ENCODE measurements around the gene PANX1.
A peak's percentile ranks its signal among the peaks of the same experiment; 100 is the strongest.

Gene PANX1

GRCh38 chr11:94128746-94129511 lies at the start of gene PANX1:
Gene PANX1, plus strand, starts transcription at chr11:94128841. Its CDS starts 472 bp downstream, at chr11:94129313.
- Histone ChIP-seq H2AFZ (ENCODE audit: low read depth, low read length) (peak within 1 kb of the TSS; percentile 89), H3K27ac (ENCODE audit: low read length) (peak within 1 kb of the TSS; percentile 51), H3K4me3 (ENCODE audit: low read length) (peak within 1 kb of the TSS; percentile 80), H3K9ac (ENCODE audit: low read length) (peak within 1 kb of the TSS; percentile 88), H3K36me3 (replicated peaks; ENCODE audit: low read depth, low read length) (no peaks in the 10 kb centered on the region), H4K20me1 (ENCODE audit: insufficient read depth, low read length) (peaks cover 33% of the 10 kb centered on the region), H3K27me3 (ENCODE audit: low read depth, low read length) (no peaks in the 10 kb centered on the region), H3K4me1 (ENCODE audit: low read length) (peaks cover 27% of the 10 kb centered on the region), H3K4me2 (ENCODE audit: low read length) (peak within 1 kb of the TSS; percentile 93), H3K79me2 (ENCODE audit: low read length) (peaks cover 52% of the 10 kb centered on the region), H3K9me3 (ENCODE audit: insufficient read depth, low read length) (no peaks in the 10 kb centered on the region)
- no peak for TF ChIP-seq EZH2phosphoT487 (IDR thresholded peaks at IDR 0.05; ENCODE audit: low read depth)
- no peak for TF ChIP-seq CTCF (IDR thresholded peaks at IDR 0.05; ENCODE audit: low read depth, low read length)

- Histone ChIP-seq H4K20me1 (ENCODE audit: insufficient read depth, low read length) (no peaks in the 10 kb centered on the region), H3K9ac (ENCODE audit: low read length) (no peak overlapping the region)
- TF ChIP-seq CTCF (IDR thresholded peaks at IDR 0.05; ENCODE audit: low read depth, low read length) (no peak), EZH2phosphoT487 (IDR thresholded peaks at IDR 0.05; ENCODE audit: low read depth) (no peak)
Measured at GRCh38 chr11:94084164-94084563, 44.5 kb upstream of the PANX1 start.

GRCh38 chr11:94088906-94089305 lies 39.7 kb upstream of the PANX1 start:
- no peaks in the 10 kb centered on the region for H3K9me3 ChIP-seq (ENCODE audit: insufficient read depth, low read length)
- no peak overlapping the region for H3K4me2 ChIP-seq (ENCODE audit: low read length)
- H3K9ac ChIP-seq (ENCODE audit: low read length): no peak overlapping the region
- H2AFZ ChIP-seq (ENCODE audit: low read depth, low read length): no peak overlapping the region
- no peak for TF ChIP-seq CTCF (IDR thresholded peaks at IDR 0.05; ENCODE audit: low read depth, low read length)
- no peak for TF ChIP-seq EZH2phosphoT487 (IDR thresholded peaks at IDR 0.05; ENCODE audit: low read depth)
- H3K27ac ChIP-seq (ENCODE audit: low read length): no peak overlapping the region
- no peaks in the 10 kb centered on the region for H4K20me1 ChIP-seq (ENCODE audit: insufficient read depth, low read length)
- no peaks in the 10 kb centered on the region for H3K79me2 ChIP-seq (ENCODE audit: low read length)
- H3K4me1 ChIP-seq (ENCODE audit: low read length): no peaks in the 10 kb centered on the region
- H3K27me3 ChIP-seq (ENCODE audit: low read depth, low read length): peaks cover 21% of the 10 kb centered on the region
- no peak overlapping the region for H3K4me3 ChIP-seq (ENCODE audit: low read length)
- H3K36me3 ChIP-seq (replicated peaks; ENCODE audit: low read depth, low read length): no peaks in the 10 kb centered on the region

More at GRCh38 chr11:94084164-94084563, 44.5 kb upstream of the PANX1 start:
- no peak overlapping the region for H2AFZ ChIP-seq (ENCODE audit: low read depth, low read length)
- H3K27me3 ChIP-seq (ENCODE audit: low read depth, low read length): peaks cover 36% of the 10 kb centered on the region
- no peaks in the 10 kb centered on the region for H3K9me3 ChIP-seq (ENCODE audit: insufficient read depth, low read length)
- H3K4me1 ChIP-seq (ENCODE audit: low read length): no peaks in the 10 kb centered on the region
- no peak overlapping the region for H3K4me3 ChIP-seq (ENCODE audit: low read length)
- no peaks in the 10 kb centered on the region for H3K36me3 ChIP-seq (replicated peaks; ENCODE audit: low read depth, low read length)
- no peaks in the 10 kb centered on the region for H3K79me2 ChIP-seq (ENCODE audit: low read length)
- no peak overlapping the region for H3K27ac ChIP-seq (ENCODE audit: low read length)
- H3K4me2 ChIP-seq (ENCODE audit: low read length): no peak overlapping the region

- peaks cover 21% of the 10 kb centered on the region for H3K27me3 ChIP-seq (ENCODE audit: low read depth, low read length)
- H4K20me1 ChIP-seq (ENCODE audit: insufficient read depth, low read length): no peaks in the 10 kb centered on the region
- no peak overlapping the region for H2AFZ ChIP-seq (ENCODE audit: low read depth, low read length)
- TF ChIP-seq CTCF (IDR thresholded peaks at IDR 0.05; ENCODE audit: low read depth, low read length) (no peak), EZH2phosphoT487 (IDR thresholded peaks at IDR 0.05; ENCODE audit: low read depth) (no peak)
- H3K4me1 ChIP-seq (ENCODE audit: low read length): no peaks in the 10 kb centered on the region
- H3K4me2 ChIP-seq (ENCODE audit: low read length): no peak overlapping the region
- no peak overlapping the region for H3K4me3 ChIP-seq (ENCODE audit: low read length)
- no peak overlapping the region for H3K9ac ChIP-seq (ENCODE audit: low read length)
- no peaks in the 10 kb centered on the region for H3K36me3 ChIP-seq (replicated peaks; ENCODE audit: low read depth, low read length)
- H3K9me3 ChIP-seq (ENCODE audit: insufficient read depth, low read length): no peaks in the 10 kb centered on the region
- no peak overlapping the region for H3K27ac ChIP-seq (ENCODE audit: low read length)
- H3K79me2 ChIP-seq (ENCODE audit: low read length): no peaks in the 10 kb centered on the region
Measured at GRCh38 chr11:94089341-94089740, 39.3 kb upstream of the PANX1 start.
